ENCODE results near the gene HSP90AB1.

DNA sequence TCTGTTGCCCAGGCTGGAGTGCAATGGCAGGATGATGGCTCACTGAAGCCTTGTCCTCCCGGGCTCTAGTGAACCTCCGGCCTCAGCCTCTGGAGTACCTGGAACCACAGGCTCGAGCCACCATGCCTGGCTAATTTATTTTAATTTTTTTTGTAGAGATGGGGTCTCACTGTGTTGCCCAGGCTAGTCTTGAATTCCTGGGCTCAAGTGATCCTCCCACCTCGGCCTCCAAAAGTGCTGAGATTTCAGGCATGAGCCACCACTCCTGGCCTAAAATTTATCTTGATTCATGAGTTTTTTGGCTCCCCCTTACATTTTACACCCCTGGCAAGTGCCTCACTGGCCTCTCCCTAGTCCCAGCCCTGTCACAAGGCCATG lies 26.0 kb upstream of the HSP90AB1 start:
- TF ChIP-seq, protein P1, sequence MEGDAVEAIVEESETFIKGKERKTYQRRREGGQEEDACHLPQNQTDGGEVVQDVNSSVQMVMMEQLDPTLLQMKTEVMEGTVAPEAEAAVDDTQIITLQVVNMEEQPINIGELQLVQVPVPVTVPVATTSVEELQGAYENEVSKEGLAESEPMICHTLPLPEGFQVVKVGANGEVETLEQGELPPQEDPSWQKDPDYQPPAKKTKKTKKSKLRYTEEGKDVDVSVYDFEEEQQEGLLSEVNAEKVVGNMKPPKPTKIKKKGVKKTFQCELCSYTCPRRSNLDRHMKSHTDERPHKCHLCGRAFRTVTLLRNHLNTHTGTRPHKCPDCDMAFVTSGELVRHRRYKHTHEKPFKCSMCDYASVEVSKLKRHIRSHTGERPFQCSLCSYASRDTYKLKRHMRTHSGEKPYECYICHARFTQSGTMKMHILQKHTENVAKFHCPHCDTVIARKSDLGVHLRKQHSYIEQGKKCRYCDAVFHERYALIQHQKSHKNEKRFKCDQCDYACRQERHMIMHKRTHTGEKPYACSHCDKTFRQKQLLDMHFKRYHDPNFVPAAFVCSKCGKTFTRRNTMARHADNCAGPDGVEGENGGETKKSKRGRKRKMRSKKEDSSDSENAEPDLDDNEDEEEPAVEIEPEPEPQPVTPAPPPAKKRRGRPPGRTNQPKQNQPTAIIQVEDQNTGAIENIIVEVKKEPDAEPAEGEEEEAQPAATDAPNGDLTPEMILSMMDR (IDR thresholded peaks at IDR 0.05), result no peak
- TF ChIP-seq EP300 (IDR thresholded peaks at IDR 0.05) (no peak), POLR2A (IDR thresholded peaks at IDR 0.05) (no peak)
